ENCODE results near the gene SLC35F1. TPM values are rescaled to one million over a fixed set of nuclear protein-coding genes. Genes with fewer than 3 reads are reported as not detected.

The SLC35F1 gene
- total RNA-seq, 1 donor from 2014 or later = 0.48 TPM

- DNase-seq (ENCODE audit: low spot score) = no peak
These were observed 196.5 kb downstream of the SLC35F1 start for GRCh38 chr6:118103381-118104146.

- no peak for DNase-seq (ENCODE audit: low spot score)
These were observed 215.2 kb downstream of the SLC35F1 start for GRCh38 chr6:118122161-118122725.

GRCh38 chr6:118122801-118123200 is 215.7 kb downstream of the SLC35F1 start:
- DNase-seq (ENCODE audit: low spot score) = no peak

- no peak for DNase-seq (ENCODE audit: low spot score)
These were observed 216.5 kb downstream of the SLC35F1 start for GRCh38 chr6:118123503-118124037.

DNA sequence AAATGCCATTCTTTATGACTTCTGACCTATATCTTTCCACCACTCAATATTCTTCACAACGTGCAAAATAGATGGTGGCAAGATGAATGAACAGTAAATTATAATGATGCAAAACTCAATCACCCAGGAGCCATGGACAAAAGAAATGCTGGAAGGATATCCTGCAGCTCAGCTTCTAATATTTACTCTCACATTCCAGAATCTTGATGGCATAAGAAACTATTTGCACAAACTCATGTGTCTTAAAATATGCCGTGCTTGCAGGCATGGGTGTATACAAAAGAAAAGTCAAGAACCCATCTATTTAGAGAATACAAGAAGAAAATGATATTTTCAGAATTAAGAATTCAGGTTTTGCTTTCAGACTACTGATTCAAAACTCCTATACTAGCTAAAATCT is 217.8 kb downstream of the SLC35F1 start:
- DNase-seq (ENCODE audit: low spot score) = no peak

- DNase-seq (ENCODE audit: low spot score) = no peak
These were observed 221.7 kb downstream of the SLC35F1 start for GRCh38 chr6:118128755-118129154.

- no peak for DNase-seq (ENCODE audit: low spot score)
These were observed 227.1 kb downstream of the SLC35F1 start for GRCh38 chr6:118134206-118134605.

DNA sequence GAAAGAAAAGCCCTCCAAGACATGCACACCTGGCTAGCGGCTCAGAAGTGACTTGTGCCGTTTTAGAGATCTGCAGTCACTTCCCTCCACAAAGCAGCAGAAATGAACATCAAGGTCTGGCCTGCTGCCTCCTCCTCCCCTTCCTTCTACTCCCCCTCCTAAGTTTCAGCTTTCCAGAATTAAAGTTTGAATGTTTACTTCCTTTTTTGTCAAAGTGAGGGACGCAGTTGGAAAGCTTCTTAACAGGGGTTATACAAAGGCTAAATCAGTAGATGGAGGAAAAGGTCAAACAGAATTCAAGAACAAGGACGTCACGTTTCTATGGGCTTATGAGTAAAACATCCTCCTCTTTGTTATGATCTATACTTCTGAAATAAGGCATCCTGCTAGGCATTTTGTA is 227.7 kb downstream of the SLC35F1 start:
- DNase-seq (ENCODE audit: low spot score) = no peak

GRCh38 chr6:118135371-118135770 is 228.3 kb downstream of the SLC35F1 start:
- no peak for DNase-seq (ENCODE audit: low spot score)

GRCh38 chr6:118141211-118141610 is 234.1 kb downstream of the SLC35F1 start:
- no peak for DNase-seq (ENCODE audit: low spot score)

GRCh38 chr6:118146584-118146983 is 239.5 kb downstream of the SLC35F1 start:
- no peak for DNase-seq (ENCODE audit: low spot score)

DNA sequence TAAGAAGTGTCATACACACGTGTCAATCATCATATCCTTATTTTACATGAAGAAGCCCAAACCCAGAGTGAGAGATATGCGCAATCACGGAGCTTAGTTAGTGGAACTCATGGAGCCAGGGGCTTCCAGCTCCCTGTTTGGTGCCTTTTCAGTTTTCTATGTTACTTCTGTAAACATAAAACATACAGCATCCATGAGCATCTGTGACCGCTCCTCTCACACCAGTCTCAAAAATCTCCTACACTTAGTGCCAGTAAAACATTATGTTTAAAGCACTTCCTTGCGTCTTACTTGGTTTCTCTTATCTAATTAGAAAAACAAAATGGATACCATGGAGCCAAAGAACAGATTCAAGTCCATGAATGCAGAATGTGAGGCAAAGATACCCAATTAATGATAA is 240.4 kb downstream of the SLC35F1 start:
- no peak for DNase-seq (ENCODE audit: low spot score)

DNA sequence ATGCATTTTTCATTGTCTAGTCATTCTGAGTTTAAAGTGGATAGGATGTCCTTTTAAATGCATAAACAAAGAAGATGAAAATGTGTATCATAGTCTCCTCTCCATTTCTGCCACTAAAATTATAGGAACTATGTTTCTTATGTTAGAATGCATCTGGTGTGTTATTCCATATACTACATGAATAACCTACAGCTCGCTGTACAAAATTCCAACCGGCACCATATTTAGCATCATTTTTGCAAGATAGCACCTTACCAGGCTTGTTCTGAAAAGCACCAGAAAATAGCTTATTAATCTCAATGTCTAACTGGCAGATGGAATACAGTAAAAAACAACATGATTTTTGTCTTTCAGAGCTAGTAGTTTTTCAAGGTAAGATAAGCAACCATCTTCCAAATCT is 241.5 kb downstream of the SLC35F1 start:
- DNase-seq (ENCODE audit: low spot score) = no peak

DNA sequence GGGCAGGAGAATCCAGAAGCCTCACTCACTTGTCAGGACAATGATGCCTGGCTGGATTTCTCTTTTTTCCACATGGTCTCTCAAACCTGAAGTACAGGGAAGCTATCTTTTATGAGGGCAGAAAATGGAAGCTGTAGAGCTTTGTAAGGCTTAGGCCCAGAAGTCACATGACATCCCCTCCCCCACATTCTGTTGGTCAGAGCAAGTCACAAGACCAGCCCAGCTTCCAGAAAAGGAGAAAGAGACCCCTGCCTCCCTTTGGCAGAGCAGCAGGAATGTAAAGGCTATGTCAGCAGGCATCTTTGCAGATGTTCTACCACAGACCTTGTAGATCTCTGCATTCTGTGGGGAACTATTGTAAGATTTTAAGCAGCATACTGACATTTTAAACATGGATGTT is 245.5 kb downstream of the SLC35F1 start:
- no peak for DNase-seq (ENCODE audit: low spot score)

- no peak for DNase-seq (ENCODE audit: low spot score)
These were observed 254.3 kb downstream of the SLC35F1 start for GRCh38 chr6:118161343-118161742.

GRCh38 chr6:118163542-118163941 is 256.5 kb downstream of the SLC35F1 start:
- no peak for DNase-seq (ENCODE audit: low spot score)

GRCh38 chr6:118165500-118165899 is 258.4 kb downstream of the SLC35F1 start:
- no peak for DNase-seq (ENCODE audit: low spot score)

DNA sequence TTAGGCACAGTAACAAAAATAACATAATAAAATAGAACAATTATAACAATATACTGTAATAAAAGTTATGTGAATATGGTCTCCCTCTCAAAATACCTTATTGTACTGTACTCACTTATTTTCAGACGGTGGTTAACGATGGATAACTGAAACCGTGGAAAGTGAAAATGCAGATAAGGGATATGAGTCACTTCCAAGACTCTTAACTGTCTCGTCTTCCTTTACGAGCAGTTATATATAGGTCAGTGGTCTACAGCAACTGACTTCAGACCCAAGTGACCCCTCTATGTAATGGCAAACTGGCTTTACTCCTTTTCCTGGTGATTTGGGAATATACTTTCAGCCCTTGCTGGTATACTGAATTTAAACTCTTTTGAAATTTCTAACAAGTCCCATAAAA is 261.4 kb downstream of the SLC35F1 start:
- DNase-seq (ENCODE audit: low spot score) = no peak

DNA sequence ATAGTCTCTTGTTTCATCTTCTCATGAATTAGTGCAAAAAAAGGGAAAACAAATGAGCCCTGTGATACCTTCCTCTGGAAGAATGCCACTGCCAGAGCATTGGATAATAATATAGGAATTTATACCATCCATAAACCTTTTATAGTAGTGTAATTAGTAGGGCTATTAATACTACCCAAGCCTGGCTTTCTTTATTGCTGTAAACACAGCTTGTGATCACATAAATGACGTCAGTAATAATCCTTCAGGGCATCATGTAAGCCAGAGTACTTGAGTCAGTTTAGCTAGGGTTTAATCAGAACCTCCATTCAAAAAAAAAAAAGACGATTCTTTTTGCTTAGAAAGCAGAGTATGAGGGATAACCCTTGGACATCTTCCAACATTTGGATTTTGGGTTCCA is 264.8 kb downstream of the SLC35F1 start:
- no peak for DNase-seq (ENCODE audit: low spot score)

GRCh38 chr6:118174071-118174470 is 267.0 kb downstream of the SLC35F1 start:
- DNase-seq (ENCODE audit: low spot score) = no peak

DNA sequence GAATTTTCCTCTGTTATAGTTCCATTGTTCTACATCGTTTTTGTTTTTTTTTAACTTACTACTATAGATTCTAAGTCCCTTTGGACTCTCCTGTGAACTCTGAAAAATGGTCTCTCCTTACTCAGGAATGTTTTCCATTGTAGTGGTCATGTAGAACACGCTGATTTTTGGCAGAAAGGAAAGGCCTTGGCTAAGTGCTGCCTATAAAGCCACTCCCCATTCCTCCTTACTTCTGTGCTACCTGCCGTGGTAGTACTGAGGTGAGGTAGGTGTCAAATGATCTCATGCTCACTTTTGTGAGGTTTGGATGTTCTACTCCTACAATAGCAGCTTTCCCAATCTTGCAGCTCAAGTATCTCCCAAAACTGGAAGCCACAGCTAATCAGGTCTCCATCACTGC is 270.7 kb downstream of the SLC35F1 start:
- DNase-seq (ENCODE audit: low spot score) = no peak

GRCh38 chr6:118179048-118179447 is 272.0 kb downstream of the SLC35F1 start:
- no peak for DNase-seq (ENCODE audit: low spot score)

All from mesenteric fat pad (tissue), 1 donor.